NCI-H748 (cell line): ENCODE data around the gene C6orf136.
A peak's percentile ranks its signal among the peaks of the same experiment; 100 is the strongest.
"Not testable (repeated sequence)": the region's sequence is repeated elsewhere in the genome, so short reads cannot be mapped to it uniquely, and the experiment has no call there.

Source experiments
- DNase-seq: peaks from one replicate; lab custom pipeline; 2025; ENCODE audit not compliant: unreplicated experiment; lab: John Stamatoyannopoulos, UW

Gene C6orf136

GRCh38 chr6:30657454-30657853 lies 10.5 kb downstream of the C6orf136 start:
- no peak for DNase-seq

- DNase-seq: not testable (repeated sequence)
Observed at GRCh38 chr6:30657922-30658321, 11.0 kb downstream of the C6orf136 start.

GRCh38 chr6:30664994-30665767 lies 18.2 kb downstream of the C6orf136 start:
- no peak for DNase-seq

GRCh38 chr6:30666300-30666699 lies 19.4 kb downstream of the C6orf136 start:
- not testable (repeated sequence) for DNase-seq

- DNase-seq: no peak
Observed at GRCh38 chr6:30670760-30671527, 24.0 kb downstream of the C6orf136 start.

- DNase-seq: peak; percentile 99
Observed at GRCh38 chr6:30672445-30673253, 25.7 kb downstream of the C6orf136 start, which contains the start of gene DHX16. TSS of gene DHX16 (minus strand) at chr6:30673006. CDS start at chr6:30672841, 165 bp downstream.

GRCh38 chr6:30676660-30677285 lies 29.8 kb downstream of the C6orf136 start:
- DNase-seq: no peak

- peak; percentile 73 for DNase-seq
Observed at GRCh38 chr6:30678964-30679726, 32.2 kb downstream of the C6orf136 start.

- no peak for DNase-seq
Observed at GRCh38 chr6:30679765-30680535, 33.0 kb downstream of the C6orf136 start.

GRCh38 chr6:30681766-30682142 lies 34.8 kb downstream of the C6orf136 start:
- DNase-seq: no peak

GRCh38 chr6:30682143-30683117 lies 35.5 kb downstream of the C6orf136 start:
- DNase-seq: no peak

- no peak for DNase-seq
Observed at GRCh38 chr6:30683183-30683979, 36.4 kb downstream of the C6orf136 start.

- DNase-seq: no peak
Observed at GRCh38 chr6:30683980-30684338, 37.0 kb downstream of the C6orf136 start.

- no peak for DNase-seq
Observed at GRCh38 chr6:30684386-30685156, 37.6 kb downstream of the C6orf136 start.

GRCh38 chr6:30685157-30686008 lies 38.5 kb downstream of the C6orf136 start:
- DNase-seq: no peak
